OCI-LY1 (cell line): ENCODE data around the gene DCAF12.
"Not testable (repeated sequence)": the region's sequence is repeated elsewhere in the genome, so short reads cannot be mapped to it uniquely, and the experiment has no call there.

Experiments used
- H2AFZ ChIP-seq: fragments of 200-600 bp; sonication (generic), shearing (Covaris generic); 2 replicates; pipeline ENCODE4 v1.6.0; 2014; ENCODE audit warnings: antibody characterized with exemption, mild to moderate bottlenecking, low read length
- H3F3A ChIP-seq: fragments of 200-600 bp; sonication (generic), shearing (Covaris generic); 2 replicates; pipeline ENCODE4 v1.6.0; 2014; ENCODE audit warnings: mild to moderate bottlenecking, antibody characterized with exemption, low read length, moderate library complexity; ENCODE audit not compliant: insufficient read depth
- H3K27ac ChIP-seq: fragments of 200-600 bp; sonication (generic); 2 replicates; pipeline ENCODE4 v1.5.1; 2014; ENCODE audit warnings: low read length, mixed run types, mild to moderate bottlenecking, low read depth; ENCODE audit not compliant: poor library complexity, severe bottlenecking
- H3K27me3 ChIP-seq: fragments of 200-600 bp; sonication (generic); 2 replicates; pipeline ENCODE4 v1.6.0; 2014; ENCODE audit warnings: antibody characterized with exemption, mild to moderate bottlenecking, low read length, moderate library complexity; ENCODE audit not compliant: insufficient read depth
- H3K36me3 ChIP-seq: fragments of 200-600 bp; sonication (generic); 2 replicates; pipeline ENCODE4 v1.6.1; 2014; ENCODE audit warnings: mild to moderate bottlenecking, antibody characterized with exemption, low read length, moderate library complexity, mixed read lengths; ENCODE audit not compliant: insufficient read depth
- H3K4me1 ChIP-seq: fragments of 200-600 bp; sonication (generic); 2 replicates; pipeline ENCODE4 v1.5.1; 2014; ENCODE audit warnings: mild to moderate bottlenecking, low read length, moderate library complexity; ENCODE audit not compliant: insufficient read depth, severe bottlenecking
- H3K4me2 ChIP-seq: fragments of 200-600 bp; sonication (generic), shearing (Covaris generic); 2 replicates; pipeline ENCODE4 v1.6.1; 2014; ENCODE audit warnings: low read length
- H3K4me3 ChIP-seq: fragments of 200-600 bp; sonication (generic); 2 replicates; pipeline ENCODE4 v1.5.1; 2014; ENCODE audit warnings: low read length, low read depth, mild to moderate bottlenecking, mixed read lengths; ENCODE audit not compliant: poor library complexity, severe bottlenecking
- H3K79me2 ChIP-seq: fragments of 200-600 bp; shearing (Covaris generic); 2 replicates; pipeline ENCODE4 v1.6.1; 2016; ENCODE audit warnings: mixed run types, low read length, mixed read lengths; ENCODE audit not compliant: insufficient read depth
- H3K9ac ChIP-seq: fragments of 200-600 bp; sonication (generic), shearing (Covaris generic); 2 replicates; pipeline ENCODE4 v1.6.1; 2014; ENCODE audit warnings: mild to moderate bottlenecking, low read length, mixed read lengths
- H3K9me2 ChIP-seq: fragments of 200-600 bp; sonication (generic), shearing (Covaris generic); 2 replicates; pipeline ENCODE4 v1.6.1; 2014; ENCODE audit warnings: low read depth, mild to moderate bottlenecking, low read length, mixed read lengths
- H3K9me3 ChIP-seq: fragments of 200-600 bp; shearing (Covaris generic); 2 replicates; pipeline ENCODE4 v1.6.1; 2014; ENCODE audit warnings: low read length, mixed read lengths
- H4K20me1 ChIP-seq: fragments of 200-600 bp; sonication (generic), shearing (Covaris generic); 2 replicates; pipeline ENCODE4 v1.6.0; 2016; ENCODE audit warnings: mild to moderate bottlenecking, low read length; ENCODE audit not compliant: insufficient read depth
- CTCF ChIP-seq: fragments of 200-600 bp; sonication (generic), shearing (Covaris generic); IDR thresholded peaks from 2 replicates; pipeline ENCODE4 v1.5.1; 2017; ENCODE audit warnings: mild to moderate bottlenecking, antibody characterized with exemption, low read length, moderate library complexity, mixed read lengths
- EZH2 ChIP-seq: fragments of 200-600 bp; sonication (generic), shearing (Covaris generic); IDR thresholded peaks from 2 replicates; pipeline ENCODE4 v1.8.0; 2017; ENCODE audit warnings: borderline replicate concordance, mixed run types, mild to moderate bottlenecking, antibody characterized with exemption, low read length, moderate library complexity, mixed read lengths

The DCAF12 gene

GRCh38 chr9:34046784-34047379 is 79.6 kb downstream of the DCAF12 start:
- no peaks in the 10 kb centered on the region for H3F3A ChIP-seq
- peak overlapping the region; percentile 86 for H3K4me3 ChIP-seq
- peaks cover 24% of the 10 kb centered on the region for H3K36me3 ChIP-seq
- no peaks in the 10 kb centered on the region for H4K20me1 ChIP-seq
- no peaks in the 10 kb centered on the region for H3K27me3 ChIP-seq
- peaks cover 67% of the 10 kb centered on the region for H3K79me2 ChIP-seq
- H3K9ac ChIP-seq, result peak overlapping the region; percentile 88
- H3K9me3 ChIP-seq, result no peaks in the 10 kb centered on the region
- H3K4me2 ChIP-seq, result peak overlapping the region; percentile 91
- H3K9me2 ChIP-seq, result no peaks in the 10 kb centered on the region
- peaks cover 36% of the 10 kb centered on the region for H3K4me1 ChIP-seq
- TF ChIP-seq EZH2 (no peak), CTCF (no peak)
- H3K27ac ChIP-seq, result no peak overlapping the region
- no peak overlapping the region for H2AFZ ChIP-seq

- Histone ChIP-seq H3K9me3 (no peaks in the 10 kb centered on the region), H3K4me3 (peak overlapping the region; percentile 86), H3K27me3 (no peaks in the 10 kb centered on the region), H3K36me3 (peaks cover 33% of the 10 kb centered on the region), H3K9me2 (no peaks in the 10 kb centered on the region), H4K20me1 (no peaks in the 10 kb centered on the region), H3K79me2 (peaks cover 75% of the 10 kb centered on the region), H2AFZ (no peak overlapping the region), H3K4me1 (peaks cover 36% of the 10 kb centered on the region), H3F3A (no peaks in the 10 kb centered on the region), H3K27ac (no peak overlapping the region), H3K9ac (no peak overlapping the region), H3K4me2 (peak overlapping the region; percentile 5)
- TF ChIP-seq EZH2 (no peak), CTCF (no peak)
Measured at GRCh38 chr9:34045903-34046302, 80.6 kb downstream of the DCAF12 start.

- not testable (repeated sequence) for H3K27ac ChIP-seq, H3K4me3 ChIP-seq, H3K9me2 ChIP-seq, H3K4me2 ChIP-seq, H3K9ac ChIP-seq, H3K27me3 ChIP-seq, H4K20me1 ChIP-seq, H3F3A ChIP-seq, H3K9me3 ChIP-seq, H2AFZ ChIP-seq
- H3K4me1 ChIP-seq, result peaks cover 19% of the 10 kb centered on the region
- H3K79me2 ChIP-seq, result peaks cover 83% of the 10 kb centered on the region
- peaks cover 59% of the 10 kb centered on the region for H3K36me3 ChIP-seq
Measured at GRCh38 chr9:34042074-34042473, 84.4 kb downstream of the DCAF12 start.

- H2AFZ ChIP-seq, H3F3A ChIP-seq, H3K27me3 ChIP-seq, H3K4me1 ChIP-seq, H3K4me2 ChIP-seq, H3K4me3 ChIP-seq, H3K9ac ChIP-seq, H3K27ac ChIP-seq, H3K9me2 ChIP-seq, H4K20me1 ChIP-seq, H3K9me3 ChIP-seq: not testable (repeated sequence)
- peaks cover 64% of the 10 kb centered on the region for H3K36me3 ChIP-seq
- H3K79me2 ChIP-seq, result peaks cover 81% of the 10 kb centered on the region
Measured at GRCh38 chr9:34038851-34039250, 87.6 kb downstream of the DCAF12 start.
